ENCODE measurements around the gene DNAH1.

GRCh38 chr3:52361011-52361410, 44.9 kb downstream of the DNAH1 start:
- TF ChIP-seq CTCF (IDR thresholded peaks at IDR 0.05): no peak
- TF ChIP-seq POLR2AphosphoS5 (IDR thresholded peaks at IDR 0.05; ENCODE audit: low read depth, low read length): no peak
- TF ChIP-seq SIN3A (IDR thresholded peaks at IDR 0.05; ENCODE audit: borderline replicate concordance, insufficient read depth, low read depth, low read length): no peak

All from Panc1 (cell line).